Uterus (tissue), 2 donors: Measurements from ENCODE around the gene SLC1A6.

ENCODE experiments used
- POLR2A ChIP-seq, 2 donors: fragments of 450-650 bp; IDR thresholded peaks; one replicate each; pipeline ENCODE4 v1.6.1; 2016; ENCODE audit warnings: antibody characterized with exemption in 2 of 2, mild to moderate bottlenecking in 1 of 2, moderate library complexity in 1 of 2
- TF ChIP-seq, protein P1 (sequence below), 4 experiments: fragments of 200-600 bp in 2 of 4; fragments of 450-650 bp in 2 of 4; sonication (generic) in 2 of 4; IDR thresholded peaks; one replicate each; pipeline ENCODE4 v1.5.1; 2016 to 2019; ENCODE audit warnings: antibody characterized with exemption in 4 of 4, mild to moderate bottlenecking in 2 of 4, moderate library complexity in 1 of 4

DNA sequence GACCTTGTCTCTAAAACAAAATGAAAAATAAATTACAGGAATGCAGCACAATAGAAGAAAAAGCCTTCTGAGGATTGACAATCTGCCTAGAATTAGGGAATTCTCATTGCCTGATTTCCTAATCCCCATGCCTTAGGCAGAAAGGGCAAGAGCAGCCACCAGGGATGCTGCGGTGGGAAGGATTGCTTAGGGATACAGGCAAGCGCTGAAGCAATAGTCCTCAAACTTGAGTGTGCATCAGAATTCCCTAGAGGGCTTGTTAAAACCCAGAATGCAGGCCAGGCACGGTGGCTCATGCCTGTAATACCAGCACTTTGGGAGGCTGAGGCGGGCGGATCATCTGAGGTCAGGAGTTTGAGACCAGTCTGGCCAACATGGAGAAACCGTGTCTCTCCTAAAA is 39.4 kb downstream of the SLC1A6 start:
- TF ChIP-seq, protein P1, sequence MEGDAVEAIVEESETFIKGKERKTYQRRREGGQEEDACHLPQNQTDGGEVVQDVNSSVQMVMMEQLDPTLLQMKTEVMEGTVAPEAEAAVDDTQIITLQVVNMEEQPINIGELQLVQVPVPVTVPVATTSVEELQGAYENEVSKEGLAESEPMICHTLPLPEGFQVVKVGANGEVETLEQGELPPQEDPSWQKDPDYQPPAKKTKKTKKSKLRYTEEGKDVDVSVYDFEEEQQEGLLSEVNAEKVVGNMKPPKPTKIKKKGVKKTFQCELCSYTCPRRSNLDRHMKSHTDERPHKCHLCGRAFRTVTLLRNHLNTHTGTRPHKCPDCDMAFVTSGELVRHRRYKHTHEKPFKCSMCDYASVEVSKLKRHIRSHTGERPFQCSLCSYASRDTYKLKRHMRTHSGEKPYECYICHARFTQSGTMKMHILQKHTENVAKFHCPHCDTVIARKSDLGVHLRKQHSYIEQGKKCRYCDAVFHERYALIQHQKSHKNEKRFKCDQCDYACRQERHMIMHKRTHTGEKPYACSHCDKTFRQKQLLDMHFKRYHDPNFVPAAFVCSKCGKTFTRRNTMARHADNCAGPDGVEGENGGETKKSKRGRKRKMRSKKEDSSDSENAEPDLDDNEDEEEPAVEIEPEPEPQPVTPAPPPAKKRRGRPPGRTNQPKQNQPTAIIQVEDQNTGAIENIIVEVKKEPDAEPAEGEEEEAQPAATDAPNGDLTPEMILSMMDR (IDR thresholded peaks at IDR 0.05), result no peak
- TF ChIP-seq POLR2A (IDR thresholded peaks at IDR 0.05), result no peak
